Measurements from ENCODE around the gene THY1.

The THY1 gene

DNA sequence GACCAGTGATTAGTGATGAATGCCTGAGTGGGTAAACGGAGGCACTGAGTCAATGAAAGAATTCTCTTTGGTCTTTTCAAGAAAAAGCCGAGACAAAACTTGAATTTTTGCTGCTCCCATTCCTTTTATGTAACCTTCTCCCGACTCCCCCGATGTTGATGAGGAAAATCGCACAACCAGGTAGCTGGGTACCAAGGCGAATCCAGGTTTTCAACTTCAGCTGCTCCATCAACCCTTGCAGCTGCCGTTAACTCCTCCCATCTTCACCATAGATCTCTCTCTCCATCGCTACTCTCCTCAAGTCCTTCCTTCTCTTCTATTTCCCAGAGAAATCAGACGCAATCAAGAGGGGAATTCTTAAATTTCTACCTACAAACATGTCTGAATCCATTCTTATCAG, 40.9 kb downstream of the THY1 start:
- DNase-seq (ENCODE audit: low spot score) = no peak

- DNase-seq (ENCODE audit: low spot score) = peak; percentile 98
Measured at GRCh38 chr11:119381181-119381988, 41.6 kb downstream of the THY1 start, which contains the start of gene USP2. Gene USP2, minus strand, starts transcription at chr11:119381690. Its CDS starts 8,210 bp downstream, at chr11:119373480.

GRCh38 chr11:119380827-119381180, 42.2 kb downstream of the THY1 start:
- no peak for DNase-seq (ENCODE audit: low spot score)

DNA sequence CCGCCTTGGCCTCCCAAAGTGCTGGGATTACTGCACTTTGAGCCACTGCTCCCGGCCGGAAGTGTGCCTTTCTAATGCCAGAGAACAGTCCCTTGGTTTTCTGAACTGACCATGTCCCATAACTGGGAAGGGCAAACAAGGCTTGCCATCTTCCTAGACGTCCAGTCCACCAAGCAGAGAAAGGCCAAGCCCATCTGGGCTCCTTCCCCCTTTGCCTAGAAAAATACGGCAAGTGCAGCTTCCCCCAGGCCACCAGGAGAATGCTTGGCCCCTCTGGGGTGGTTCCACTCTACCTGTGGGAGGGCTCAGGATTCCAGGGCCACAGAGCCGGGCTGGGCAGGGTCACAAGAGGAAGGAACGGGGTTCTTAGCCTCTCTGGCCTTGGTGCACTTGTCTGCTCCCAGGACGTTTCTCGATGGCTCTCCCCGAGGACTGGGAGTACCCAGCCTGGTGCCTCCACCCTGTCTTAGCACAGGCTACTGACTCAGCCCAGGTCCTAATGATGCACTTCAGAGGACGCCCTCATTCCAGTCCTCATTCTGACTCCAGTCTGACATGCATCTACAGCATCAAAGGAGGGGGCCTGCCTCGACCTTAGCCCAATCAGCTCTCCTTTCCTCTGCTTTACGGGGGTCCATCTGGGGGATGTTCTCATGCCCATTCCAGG, 42.7 kb downstream of the THY1 start:
- no peak for DNase-seq (ENCODE audit: low spot score)

DNA sequence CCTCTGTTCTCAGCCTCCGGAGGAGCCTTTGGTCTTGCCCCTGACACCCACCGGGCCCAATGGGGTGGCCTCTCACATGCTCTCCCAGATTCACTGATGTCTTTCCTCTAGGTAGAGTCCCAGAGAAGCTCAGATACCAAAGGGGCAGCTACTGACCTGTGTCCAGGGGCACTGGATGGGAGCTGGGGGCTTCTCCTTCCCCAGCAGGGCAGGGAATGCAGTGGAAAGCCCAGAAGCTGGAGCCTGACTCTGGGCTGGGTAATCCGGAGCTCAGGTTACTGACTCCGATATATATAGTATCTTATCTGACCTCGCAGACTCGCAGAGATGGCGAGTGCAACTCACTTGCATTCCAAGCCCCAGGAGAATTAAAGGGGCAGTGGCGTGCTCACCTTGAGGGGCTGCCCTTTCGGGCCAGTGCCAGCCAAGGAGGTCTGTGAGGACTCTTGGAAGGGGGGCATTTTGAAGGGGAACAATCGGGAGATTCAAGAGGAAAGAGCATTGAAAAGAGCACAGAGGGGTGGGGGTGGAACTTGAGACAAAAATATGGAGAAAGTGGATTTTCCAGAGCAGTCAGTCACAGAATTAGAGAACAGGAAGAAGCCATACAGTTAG, 44.0 kb downstream of the THY1 start:
- no peak for DNase-seq (ENCODE audit: low spot score)

GRCh38 chr11:119377961-119378667, 44.9 kb downstream of the THY1 start:
- no peak for DNase-seq (ENCODE audit: low spot score)

DNA sequence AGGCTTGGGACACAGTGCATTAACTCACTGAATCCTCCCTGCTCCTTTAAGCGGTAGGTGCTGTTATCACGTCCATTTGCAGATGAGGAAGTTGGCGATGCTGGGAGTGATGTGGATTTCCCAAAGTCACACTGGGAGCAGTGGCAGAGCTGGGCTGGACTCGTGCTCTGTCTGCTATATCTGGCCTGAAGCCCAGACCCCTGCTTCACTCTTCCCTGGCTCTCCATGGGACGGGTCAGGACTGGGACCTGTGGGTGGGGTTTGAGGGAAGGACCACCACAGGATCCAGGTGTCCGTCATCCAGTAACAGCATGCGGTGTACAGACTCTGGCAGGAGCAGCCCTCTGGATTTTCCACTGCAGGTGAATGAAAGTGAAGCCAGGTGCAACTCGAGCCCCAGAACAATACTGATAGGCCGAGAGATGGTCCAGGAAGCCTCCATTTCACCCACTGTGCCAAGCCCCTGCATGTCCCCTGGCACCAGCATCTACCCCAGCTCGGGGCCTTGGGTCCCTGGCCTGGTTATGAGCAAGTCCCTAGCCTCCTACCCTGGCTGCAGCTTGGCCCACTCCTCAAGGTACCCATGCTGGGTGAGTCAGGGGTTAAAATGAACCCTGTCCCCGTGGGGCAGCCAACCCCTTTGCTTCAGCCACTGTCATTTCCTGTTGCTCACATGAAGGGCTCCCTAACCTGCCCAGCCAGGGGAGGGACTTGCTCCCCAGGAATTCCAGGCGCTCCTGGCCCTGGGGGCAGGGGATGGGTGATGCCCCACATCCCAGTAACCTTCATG, 45.7 kb downstream of the THY1 start:
- DNase-seq (ENCODE audit: low spot score) = no peak

DNA sequence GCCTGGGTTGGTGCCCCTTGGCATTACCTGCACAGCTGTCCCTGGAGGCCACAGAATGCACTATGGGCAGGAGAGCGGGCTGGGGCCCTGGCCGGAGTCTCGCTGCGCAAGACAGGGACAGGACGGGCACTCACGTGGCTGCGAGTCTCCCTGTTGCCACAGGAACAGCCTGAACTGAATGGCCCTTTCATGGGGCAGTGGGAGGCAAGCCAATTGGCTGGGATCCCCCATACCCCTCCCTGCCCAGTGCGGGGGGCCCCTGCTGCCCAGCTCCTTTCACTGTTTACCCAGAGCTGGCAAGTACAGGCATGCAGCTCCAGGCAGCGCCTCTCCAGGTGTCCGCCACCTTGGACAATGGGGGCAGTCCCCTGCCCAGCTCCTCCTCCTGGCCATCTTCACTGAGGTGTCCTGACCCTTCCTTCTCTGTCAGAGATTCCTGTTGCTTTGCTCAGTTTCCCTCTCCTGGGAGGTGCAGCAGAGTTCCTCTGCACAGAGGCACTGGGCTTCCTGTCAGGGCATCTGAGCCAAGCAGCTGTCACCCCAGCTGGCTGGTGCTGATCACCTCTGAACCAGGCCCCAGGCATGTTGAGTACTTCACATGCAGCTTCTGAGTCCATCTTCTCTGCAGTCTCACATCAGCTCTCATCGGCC, 46.6 kb downstream of the THY1 start:
- DNase-seq (ENCODE audit: low spot score) = no peak

DNA sequence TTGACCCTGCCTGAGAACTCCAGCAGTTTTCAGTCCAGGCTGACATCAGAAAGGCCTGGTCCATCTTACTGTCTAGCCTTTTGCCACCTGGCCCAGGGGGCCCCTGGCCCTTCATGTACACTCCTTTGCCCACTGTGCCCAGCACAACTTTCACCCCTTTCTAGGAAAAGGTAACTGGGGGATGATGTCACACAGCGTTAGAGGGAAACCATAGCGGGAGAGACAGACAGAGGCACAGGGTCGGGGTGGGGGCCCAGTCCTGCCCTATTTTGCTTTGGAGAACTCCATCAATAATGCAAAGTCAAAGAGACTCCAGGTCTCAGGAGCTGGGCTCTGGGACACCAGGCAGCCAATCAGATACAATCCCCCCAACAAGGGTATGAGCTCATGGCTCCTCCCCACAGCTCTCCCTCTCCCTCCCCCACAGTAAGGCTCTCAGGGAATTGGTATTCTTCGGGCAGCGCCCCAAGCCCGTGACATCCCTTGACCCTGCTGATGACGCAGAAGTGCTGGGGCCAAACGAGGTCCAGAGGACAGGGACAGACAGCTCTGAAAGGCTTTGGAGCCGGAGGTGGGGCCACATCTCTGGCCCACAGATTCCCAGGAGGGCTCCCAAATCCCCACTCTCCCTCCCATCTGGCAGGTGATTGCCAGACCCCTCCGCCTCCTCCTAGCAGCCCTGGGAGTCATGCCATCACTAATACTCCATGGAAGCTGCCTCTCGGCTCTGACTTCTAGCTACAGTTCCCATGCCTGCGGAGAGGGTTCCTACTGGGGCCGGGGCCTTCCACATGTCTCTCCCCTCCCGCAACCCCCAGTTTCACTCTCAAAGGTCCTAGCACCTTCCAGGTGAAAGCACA, 47.4 kb downstream of the THY1 start:
- DNase-seq (ENCODE audit: low spot score) = peak; percentile 53

- no peak for DNase-seq (ENCODE audit: low spot score)
Measured at GRCh38 chr11:119374632-119375336, 48.2 kb downstream of the THY1 start.

- peak; percentile 84 for DNase-seq (ENCODE audit: low spot score)
Measured at GRCh38 chr11:119373921-119374631, 48.9 kb downstream of the THY1 start.

GRCh38 chr11:119373059-119373920, 49.7 kb downstream of the THY1 start:
- no peak for DNase-seq (ENCODE audit: low spot score)

- no peak for DNase-seq (ENCODE audit: low spot score)
Measured at GRCh38 chr11:119372260-119373058, 50.5 kb downstream of the THY1 start.

- DNase-seq (ENCODE audit: low spot score) = no peak
Measured at GRCh38 chr11:119371778-119372182, 51.2 kb downstream of the THY1 start.

- no peak for DNase-seq (ENCODE audit: low spot score)
Measured at GRCh38 chr11:119371067-119371601, 51.8 kb downstream of the THY1 start.

GRCh38 chr11:119370486-119371046, 52.4 kb downstream of the THY1 start:
- DNase-seq (ENCODE audit: low spot score) = no peak
